C4-2B (cell line): ENCODE results near the gene SLC12A9.

Experiments
- ZFX ChIP-seq: fragments of 450-650 bp; IDR thresholded peaks from 2 replicates; pipeline ENCODE4 v1.6.1; 2017
- TF ChIP-seq, protein P1 (sequence below): fragments of 450-650 bp; conservative IDR thresholded peaks from 2 replicates; pipeline ENCODE4 v1.5.1; 2017; ENCODE audit warnings: mild to moderate bottlenecking

DNA sequence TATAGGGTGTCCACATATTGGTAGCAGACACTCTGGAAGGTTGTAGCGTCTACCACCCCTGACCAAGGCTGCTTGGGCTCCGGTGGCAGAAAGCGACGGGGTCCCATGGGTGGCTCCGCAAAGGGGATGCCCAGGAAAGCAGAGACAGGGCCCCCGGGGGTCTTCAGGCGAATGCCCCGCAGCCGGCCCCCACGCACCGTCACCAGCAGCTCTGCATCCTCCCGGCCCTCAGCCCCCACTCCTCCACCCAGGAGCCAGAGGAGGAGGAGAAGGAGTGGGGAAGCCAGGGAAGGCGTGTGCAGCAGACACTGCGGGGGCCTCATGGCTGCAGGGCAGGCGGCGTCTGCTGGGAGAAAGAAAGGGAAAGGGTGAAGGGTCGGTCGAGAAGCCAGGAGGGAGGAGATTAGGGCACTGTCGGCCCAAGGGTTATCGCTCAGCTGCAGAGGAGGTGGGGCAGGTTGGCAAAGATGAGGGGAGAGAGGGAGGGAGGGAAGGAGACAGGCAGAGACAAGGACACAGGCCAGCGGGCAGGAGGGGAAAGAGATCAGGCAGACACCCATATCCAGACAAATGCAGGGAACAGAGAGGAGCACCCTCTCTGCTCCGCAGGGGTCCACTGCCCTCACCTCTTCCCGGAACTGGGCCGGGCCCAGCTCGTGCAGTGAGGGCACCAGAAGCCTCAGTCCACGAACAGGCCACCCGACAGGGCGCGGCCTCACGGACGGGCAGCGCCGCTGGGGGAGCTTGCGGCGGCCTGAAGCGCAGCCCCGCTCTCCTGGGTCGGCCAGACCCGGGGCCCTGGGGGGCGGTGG is 41.6 kb downstream of the SLC12A9 start:
- TF ChIP-seq, protein P1, sequence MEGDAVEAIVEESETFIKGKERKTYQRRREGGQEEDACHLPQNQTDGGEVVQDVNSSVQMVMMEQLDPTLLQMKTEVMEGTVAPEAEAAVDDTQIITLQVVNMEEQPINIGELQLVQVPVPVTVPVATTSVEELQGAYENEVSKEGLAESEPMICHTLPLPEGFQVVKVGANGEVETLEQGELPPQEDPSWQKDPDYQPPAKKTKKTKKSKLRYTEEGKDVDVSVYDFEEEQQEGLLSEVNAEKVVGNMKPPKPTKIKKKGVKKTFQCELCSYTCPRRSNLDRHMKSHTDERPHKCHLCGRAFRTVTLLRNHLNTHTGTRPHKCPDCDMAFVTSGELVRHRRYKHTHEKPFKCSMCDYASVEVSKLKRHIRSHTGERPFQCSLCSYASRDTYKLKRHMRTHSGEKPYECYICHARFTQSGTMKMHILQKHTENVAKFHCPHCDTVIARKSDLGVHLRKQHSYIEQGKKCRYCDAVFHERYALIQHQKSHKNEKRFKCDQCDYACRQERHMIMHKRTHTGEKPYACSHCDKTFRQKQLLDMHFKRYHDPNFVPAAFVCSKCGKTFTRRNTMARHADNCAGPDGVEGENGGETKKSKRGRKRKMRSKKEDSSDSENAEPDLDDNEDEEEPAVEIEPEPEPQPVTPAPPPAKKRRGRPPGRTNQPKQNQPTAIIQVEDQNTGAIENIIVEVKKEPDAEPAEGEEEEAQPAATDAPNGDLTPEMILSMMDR: no peak
- TF ChIP-seq ZFX: no peak
